GM23338 (cell line): ENCODE results near the gene LIME1. TPM values are rescaled to one million over a fixed set of nuclear protein-coding genes. Genes with fewer than 3 reads are reported as not detected.

ENCODE experiments used
- ATAC-seq: fragments of 200-7000 bp; cut with Tn5 transposase; 3 replicates; pipeline ENCODE4 v1.9.1; 2020
- DNase-seq: peaks from one replicate; pipeline ENCODE4 v3.0.0-alpha.2; 2015; ENCODE audit warnings: low spot score
- H2AFZ ChIP-seq: fragments of 200-600 bp; sonication (generic); 2 replicates; pipeline ENCODE4 v1.8.0; 2016; ENCODE audit warnings: antibody characterized with exemption, mild to moderate bottlenecking, moderate library complexity
- H3F3A ChIP-seq: fragments of 200-600 bp; sonication (generic); replicated peaks from 2 replicates; pipeline ENCODE4 v1.8.0; 2017; ENCODE audit warnings: antibody characterized with exemption, mixed run types, low read depth
- H3K27ac ChIP-seq: fragments of 200-600 bp; sonication (generic); 2 replicates; pipeline ENCODE4 v1.6.1; 2016; ENCODE audit warnings: low read depth
- H3K27me3 ChIP-seq: fragments of 200-600 bp; sonication (generic); 2 replicates; pipeline ENCODE4 v1.8.0; 2016; ENCODE audit warnings: mild to moderate bottlenecking, mixed run types, moderate library complexity; ENCODE audit not compliant: insufficient read depth
- H3K36me3 ChIP-seq: fragments of 200-600 bp; sonication (generic); 2 replicates; pipeline ENCODE4 v1.8.0; 2016; ENCODE audit warnings: mild to moderate bottlenecking; ENCODE audit not compliant: insufficient read depth
- H3K4me1 ChIP-seq: fragments of 200-600 bp; sonication (generic); 2 replicates; pipeline ENCODE4 v1.8.0; 2016; ENCODE audit warnings: mild to moderate bottlenecking, moderate library complexity; ENCODE audit not compliant: insufficient read depth
- H3K4me2 ChIP-seq: fragments of 200-600 bp; sonication (generic); 2 replicates; pipeline ENCODE4 v1.7.1; 2017; ENCODE audit warnings: mixed run types
- H3K4me3 ChIP-seq: fragments of 200-600 bp; sonication (generic); 2 replicates; pipeline ENCODE4 v1.6.1; 2016; ENCODE audit warnings: mixed run types
- H3K79me2 ChIP-seq: fragments of 200-600 bp; sonication (generic); replicated peaks from 2 replicates; pipeline ENCODE4 v1.8.0; 2017; ENCODE audit warnings: mild to moderate bottlenecking; ENCODE audit not compliant: insufficient read depth
- H3K9me2 ChIP-seq: fragments of 200-600 bp; sonication (generic); 2 replicates; pipeline ENCODE4 v1.8.0; 2017; ENCODE audit not compliant: insufficient read depth
- H4K20me1 ChIP-seq: fragments of 200-600 bp; sonication (generic); replicated peaks from 2 replicates; pipeline ENCODE4 v1.8.0; 2017; ENCODE audit warnings: mild to moderate bottlenecking; ENCODE audit not compliant: insufficient read depth
- H3K27ac Mint-ChIP-seq: 2 replicates; pipeline ENCODE4 v1.8.0; 2020; ENCODE audit warnings: inconsistent platforms, mild to moderate bottlenecking, moderate library complexity, mixed read lengths
- H3K27me3 Mint-ChIP-seq: 3 replicates; pipeline ENCODE4 v1.8.0; 2022; ENCODE audit warnings: low read depth, mild to moderate bottlenecking, moderate library complexity, mixed read lengths, inconsistent platforms; ENCODE audit not compliant: insufficient read depth, poor library complexity
- H3K36me3 Mint-ChIP-seq: 3 replicates; pipeline ENCODE4 v1.8.0; 2021; ENCODE audit warnings: low read depth, mild to moderate bottlenecking, inconsistent platforms, moderate library complexity, mixed read lengths
- H3K4me1 Mint-ChIP-seq: 3 replicates; pipeline ENCODE4 v1.8.0; 2020; ENCODE audit warnings: mild to moderate bottlenecking, inconsistent platforms, mixed read lengths
- H3K4me3 Mint-ChIP-seq: 3 replicates; pipeline ENCODE4 v1.8.0; 2021; ENCODE audit warnings: moderate library complexity, mild to moderate bottlenecking, inconsistent platforms, mixed read lengths
- H3K9me3 Mint-ChIP-seq: 3 replicates; pipeline ENCODE4 v1.8.0; 2020; ENCODE audit warnings: moderate library complexity, mild to moderate bottlenecking, inconsistent platforms, mixed read lengths
- EZH2 ChIP-seq: fragments of 200-600 bp; sonication (generic); IDR thresholded peaks from one replicate; pipeline ENCODE4 v1.8.0; 2017; ENCODE audit warnings: antibody characterized with exemption, mild to moderate bottlenecking, low read depth; ENCODE audit not compliant: unreplicated experiment
- EZH2phosphoT487 ChIP-seq: fragments of 200-600 bp; sonication (generic); IDR thresholded peaks from one replicate; pipeline ENCODE4 v1.8.1; 2018; ENCODE audit warnings: antibody characterized with exemption; ENCODE audit not compliant: unreplicated experiment
- NANOG ChIP-seq: IDR thresholded peaks from 2 replicates; pipeline ENCODE4 v1.6.1; 2016; ENCODE audit warnings: antibody characterized with exemption, borderline replicate concordance
- POLR2AphosphoS5 ChIP-seq: IDR thresholded peaks from 2 replicates; pipeline ENCODE4 v1.6.1; 2016; ENCODE audit warnings: antibody characterized with exemption, low read depth
- REST ChIP-seq: IDR thresholded peaks from one replicate; pipeline ENCODE4 v1.6.1; 2018; ENCODE audit warnings: antibody characterized with exemption; ENCODE audit not compliant: unreplicated experiment
- ZNF114 ChIP-seq: fragments of 250-450 bp; sonication (Bioruptor Pico); IDR thresholded peaks from 2 replicates; pipeline ENCODE4 v1.5.0; 2020; ENCODE audit warnings: mild to moderate bottlenecking, moderate library complexity
- ZNF331 ChIP-seq: fragments of 250-450 bp; sonication (Bioruptor Pico); IDR thresholded peaks from 2 replicates; pipeline ENCODE4 v1.5.0; 2020; ENCODE audit warnings: low read depth, mild to moderate bottlenecking, moderate library complexity
- ZNF462 ChIP-seq: fragments of 250-450 bp; sonication (Bioruptor Pico); IDR thresholded peaks from 2 replicates; pipeline ENCODE4 v1.5.0; 2020; ENCODE audit warnings: mild to moderate bottlenecking, moderate library complexity
- polyA plus RNA-seq: library from polyadenylated mRNA; unstranded; fragments of >200 nt; fragmentation: Nextera tagmentation; extraction: Ambion mirVana; gene quantifications from 2 replicates; pipeline ENCODE4 v1.2.1, GENCODE V29; 2016
- total RNA-seq: library from RNA; depleted of rRNA; stranded (reverse); fragments of >200 nt; shearing (Covaris generic); gene quantifications from 2 replicates; pipeline ENCODE4 v1.2.3, GENCODE V29; 2014
- TF ChIP-seq, protein P1 (sequence below), 2 experiments: fragments of 200-600 bp in 1 of 2; sonication (generic) in 1 of 2; conservative IDR thresholded peaks; 2 replicates each; pipeline versions ENCODE4 v1.5.1 to v1.6.1; 2016 to 2017; ENCODE audit warnings: antibody characterized with exemption in 2 of 2, low read depth in 2 of 2, mild to moderate bottlenecking in 2 of 2, moderate library complexity in 1 of 2
- TF ChIP-seq, protein P2 (sequence below): IDR thresholded peaks from 2 replicates; pipeline ENCODE4 v1.6.1; 2016; ENCODE audit warnings: antibody characterized with exemption

LIME1 gene
- total and polyA plus RNA-seq, 2 experiments from 2014 or later = 4.7 to 12.2 TPM

DNA sequence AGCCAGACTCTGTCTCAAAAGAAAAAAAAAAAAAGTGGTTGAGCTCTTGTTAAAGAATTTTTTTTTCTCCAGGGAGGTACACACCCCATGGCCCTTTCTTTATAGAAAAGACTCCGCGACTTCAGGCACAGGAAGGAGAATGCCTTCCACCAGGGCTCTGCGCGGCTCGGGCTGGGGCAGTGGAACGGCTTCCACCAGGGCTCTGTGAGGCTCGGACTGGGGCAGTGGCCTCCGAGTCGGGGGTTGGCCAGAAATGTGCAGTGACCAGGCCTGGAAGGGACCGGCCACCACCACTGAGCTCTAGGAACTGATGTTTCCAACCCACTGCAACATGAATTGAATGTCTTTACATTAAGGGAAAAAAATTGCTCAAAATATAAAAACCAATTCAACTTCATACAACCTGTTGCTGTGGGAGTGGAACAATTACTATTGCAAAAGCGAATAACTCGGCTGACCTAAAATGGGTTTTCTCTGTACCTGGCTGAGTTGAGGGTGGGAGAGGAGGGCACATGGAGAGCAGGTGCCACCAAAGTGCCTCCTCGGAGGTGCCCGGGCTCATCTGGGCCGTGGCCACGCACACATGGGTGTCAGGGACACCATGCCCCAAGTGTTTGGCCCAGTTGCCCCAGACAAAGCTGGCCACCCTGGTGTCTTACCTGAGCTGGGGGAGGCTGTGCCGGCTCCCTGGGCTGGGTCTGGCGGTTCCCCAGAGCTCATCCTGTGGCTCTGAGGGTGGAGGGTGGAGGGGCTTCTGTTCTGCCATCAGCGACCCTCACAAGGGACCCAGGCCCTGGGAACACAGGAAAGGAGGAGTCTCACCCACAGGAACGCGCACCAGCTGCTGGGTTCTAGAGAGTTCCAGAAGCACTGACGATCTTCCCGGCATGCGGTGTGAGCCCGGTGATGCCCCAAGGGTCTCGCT is 32.4 kb downstream of the LIME1 start (continued):
- TF ChIP-seq REST (no peak), ZNF331 (no peak), NANOG (no peak), POLR2AphosphoS5 (no peak), ZNF114 (CRISPR knock-in tag) (no peak), EZH2 (no peak), EZH2phosphoT487 (no peak)
- TF ChIP-seq, protein P1, sequence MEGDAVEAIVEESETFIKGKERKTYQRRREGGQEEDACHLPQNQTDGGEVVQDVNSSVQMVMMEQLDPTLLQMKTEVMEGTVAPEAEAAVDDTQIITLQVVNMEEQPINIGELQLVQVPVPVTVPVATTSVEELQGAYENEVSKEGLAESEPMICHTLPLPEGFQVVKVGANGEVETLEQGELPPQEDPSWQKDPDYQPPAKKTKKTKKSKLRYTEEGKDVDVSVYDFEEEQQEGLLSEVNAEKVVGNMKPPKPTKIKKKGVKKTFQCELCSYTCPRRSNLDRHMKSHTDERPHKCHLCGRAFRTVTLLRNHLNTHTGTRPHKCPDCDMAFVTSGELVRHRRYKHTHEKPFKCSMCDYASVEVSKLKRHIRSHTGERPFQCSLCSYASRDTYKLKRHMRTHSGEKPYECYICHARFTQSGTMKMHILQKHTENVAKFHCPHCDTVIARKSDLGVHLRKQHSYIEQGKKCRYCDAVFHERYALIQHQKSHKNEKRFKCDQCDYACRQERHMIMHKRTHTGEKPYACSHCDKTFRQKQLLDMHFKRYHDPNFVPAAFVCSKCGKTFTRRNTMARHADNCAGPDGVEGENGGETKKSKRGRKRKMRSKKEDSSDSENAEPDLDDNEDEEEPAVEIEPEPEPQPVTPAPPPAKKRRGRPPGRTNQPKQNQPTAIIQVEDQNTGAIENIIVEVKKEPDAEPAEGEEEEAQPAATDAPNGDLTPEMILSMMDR (conservative IDR thresholded peaks at IDR 0.05; ENCODE audit: low read depth in 2 of 2) = no peak
- TF ChIP-seq, protein P2, sequence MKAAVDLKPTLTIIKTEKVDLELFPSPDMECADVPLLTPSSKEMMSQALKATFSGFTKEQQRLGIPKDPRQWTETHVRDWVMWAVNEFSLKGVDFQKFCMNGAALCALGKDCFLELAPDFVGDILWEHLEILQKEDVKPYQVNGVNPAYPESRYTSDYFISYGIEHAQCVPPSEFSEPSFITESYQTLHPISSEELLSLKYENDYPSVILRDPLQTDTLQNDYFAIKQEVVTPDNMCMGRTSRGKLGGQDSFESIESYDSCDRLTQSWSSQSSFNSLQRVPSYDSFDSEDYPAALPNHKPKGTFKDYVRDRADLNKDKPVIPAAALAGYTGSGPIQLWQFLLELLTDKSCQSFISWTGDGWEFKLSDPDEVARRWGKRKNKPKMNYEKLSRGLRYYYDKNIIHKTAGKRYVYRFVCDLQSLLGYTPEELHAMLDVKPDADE = no peak

DNA sequence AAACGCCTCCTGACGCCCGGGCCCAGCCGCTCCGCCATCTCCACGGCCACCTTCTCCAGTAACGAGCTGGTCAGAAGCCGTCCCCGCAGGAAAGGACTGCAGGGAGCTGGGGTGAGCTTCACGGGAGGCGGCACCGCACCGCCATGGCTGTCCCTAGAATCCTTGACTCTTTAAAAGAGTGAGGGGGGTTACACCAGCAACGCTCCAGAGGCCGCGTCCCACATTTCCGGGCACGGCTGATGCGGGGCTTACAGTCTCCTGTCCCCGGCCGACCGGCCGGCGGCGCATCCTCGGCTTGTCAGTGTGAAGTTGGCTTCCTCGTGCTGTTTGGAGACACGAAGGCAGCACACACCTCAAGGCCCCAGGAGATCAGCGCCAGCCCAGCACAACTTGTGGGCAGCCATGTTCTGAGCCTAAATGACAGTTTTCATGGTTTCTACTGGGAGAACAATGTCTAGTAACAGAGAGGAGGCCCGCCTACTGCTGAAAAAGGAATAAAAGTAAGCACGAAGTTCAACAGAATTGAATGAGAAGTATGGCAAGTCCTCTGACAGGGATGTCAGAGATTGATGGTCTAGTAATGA is 33.5 kb downstream of the LIME1 start:
- H3K9me3 Mint-ChIP-seq = no peaks in the 10 kb centered on the region
- no peak overlapping the region for H3K4me2 ChIP-seq
- DNase-seq (no peak), ATAC-seq (no peak)
- no peaks in the 10 kb centered on the region for H3K9me2 ChIP-seq
- no peak overlapping the region for H2AFZ ChIP-seq
- H3K4me3 ChIP-seq = no peak overlapping the region
- no peaks in the 10 kb centered on the region for H3K4me1 ChIP-seq
- H3K27me3 Mint-ChIP-seq = peaks cover 11% of the 10 kb centered on the region
- peaks cover 4% of the 10 kb centered on the region; the same call in 2 of the 3 replicates for H3K4me1 Mint-ChIP-seq
- H3K4me3 Mint-ChIP-seq = no peak overlapping the region
- H3K79me2 ChIP-seq = 0 out of 2 replicates have a peak, but pooled peaks cover 8% of the 10 kb centered on the region
- H3K27me3 ChIP-seq = no peaks in the 10 kb centered on the region
- H4K20me1 ChIP-seq = no peaks in the 10 kb centered on the region
- no peak overlapping the region for H3K27ac Mint-ChIP-seq
- TF ChIP-seq ZNF462 = no peak
- no peaks in the 10 kb centered on the region for H3K36me3 ChIP-seq
- H3K36me3 Mint-ChIP-seq = peaks cover 13% of the 10 kb centered on the region
- H3F3A ChIP-seq = 0 out of 2 replicates have a peak, but pooled peaks cover 10% of the 10 kb centered on the region
- no peak overlapping the region for H3K27ac ChIP-seq
